COLO668 (cell line): ENCODE results near the gene TDRD3.
"Not testable (repeated sequence)": the region's sequence is repeated elsewhere in the genome, so short reads cannot be mapped to it uniquely, and the experiment has no call there.

Source experiments
- DNase-seq: peaks from one replicate; lab custom pipeline; 2025; ENCODE audit not compliant: unreplicated experiment; lab: John Stamatoyannopoulos, UW

TDRD3 gene

DNA sequence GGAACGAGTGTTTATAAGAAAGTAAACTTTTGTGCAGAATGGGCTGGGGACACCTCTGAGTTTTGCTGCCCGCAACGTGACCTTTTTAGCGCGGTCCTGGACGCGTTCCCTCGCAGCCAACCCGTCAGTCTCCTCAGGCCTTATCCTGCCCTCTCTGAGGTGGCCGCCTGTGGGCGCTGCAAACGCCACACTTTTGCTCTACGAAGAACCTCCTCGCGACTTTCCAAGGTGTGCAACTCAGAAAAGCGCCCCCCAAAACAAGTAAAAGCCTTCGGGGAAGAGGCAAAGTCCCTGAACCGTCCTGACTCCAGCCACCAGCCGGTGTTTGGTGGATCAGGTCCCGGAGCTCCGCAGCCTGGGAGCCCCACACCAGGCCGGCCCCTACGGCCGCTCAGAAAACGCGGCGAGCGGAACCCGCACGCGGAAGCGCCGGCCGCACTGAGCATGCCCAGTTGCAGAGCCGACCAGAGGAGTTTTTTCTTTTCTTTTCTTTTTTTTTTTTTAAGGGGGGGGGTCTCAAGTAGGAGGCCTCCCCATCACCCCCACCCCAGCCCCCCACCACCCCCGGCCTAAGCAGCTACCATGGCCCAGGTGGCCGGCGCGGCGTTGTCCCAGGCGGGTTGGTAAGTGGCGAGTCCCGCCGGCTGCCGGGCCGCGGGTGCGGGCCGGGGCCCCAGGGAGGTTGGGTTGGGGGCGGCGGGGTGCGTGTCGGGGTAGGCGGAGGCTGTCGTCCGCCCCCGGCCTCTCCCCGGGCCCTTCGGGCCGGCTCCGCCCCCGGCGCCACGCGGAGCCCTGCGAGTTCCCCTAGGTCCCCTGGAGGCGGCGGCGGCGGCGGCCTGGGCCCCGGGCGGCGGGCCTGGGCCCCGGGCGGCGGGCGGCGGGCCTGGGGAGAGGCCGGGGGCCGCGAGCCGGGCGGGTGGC, at the start of gene TDRD3:
Gene TDRD3 (plus strand): TSS at position 438 of the 921 bp plus-strand sequence. CDS start 145 bp downstream, at position 583.
- DNase-seq: peak; percentile 97

DNA sequence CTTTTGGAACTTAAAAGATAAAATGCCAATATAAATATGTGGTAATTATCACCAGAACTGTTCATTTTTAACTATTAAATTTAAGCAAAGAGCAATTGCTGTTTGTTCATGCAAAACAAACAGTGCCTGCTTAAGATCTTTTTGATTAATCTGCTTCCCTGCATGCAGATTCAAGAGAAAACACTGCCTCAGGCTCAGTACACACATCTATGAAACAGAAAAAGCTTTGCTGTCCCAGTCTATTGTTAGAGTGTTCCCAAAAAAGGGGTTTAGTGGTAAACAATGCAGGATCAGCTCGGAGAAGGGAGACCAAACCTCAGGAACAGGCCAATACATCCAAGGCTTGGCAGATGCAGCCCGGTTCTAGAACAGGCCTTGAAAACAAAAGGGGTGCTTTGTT, 49.3 kb upstream of the TDRD3 start:
- no peak for DNase-seq

DNA sequence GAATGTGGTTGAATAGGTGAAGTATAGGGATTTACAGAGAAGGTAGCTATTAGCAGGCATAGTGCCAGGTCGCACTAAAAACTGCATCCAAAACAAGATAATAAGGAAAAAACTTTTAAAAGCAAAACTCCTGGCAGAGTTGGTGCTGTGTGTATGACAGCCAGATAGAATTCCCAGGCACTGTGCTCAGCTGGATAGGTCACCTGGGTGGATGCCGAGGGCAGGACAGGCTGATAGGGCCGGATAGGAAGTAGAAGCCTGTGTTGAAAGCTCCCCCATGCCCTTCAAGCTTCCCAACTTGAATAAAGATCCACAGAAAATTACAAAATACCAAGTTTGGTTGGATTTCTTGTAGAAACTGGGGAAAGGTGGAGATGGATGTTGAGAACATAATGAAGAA, 48.9 kb upstream of the TDRD3 start:
- no peak for DNase-seq

DNA sequence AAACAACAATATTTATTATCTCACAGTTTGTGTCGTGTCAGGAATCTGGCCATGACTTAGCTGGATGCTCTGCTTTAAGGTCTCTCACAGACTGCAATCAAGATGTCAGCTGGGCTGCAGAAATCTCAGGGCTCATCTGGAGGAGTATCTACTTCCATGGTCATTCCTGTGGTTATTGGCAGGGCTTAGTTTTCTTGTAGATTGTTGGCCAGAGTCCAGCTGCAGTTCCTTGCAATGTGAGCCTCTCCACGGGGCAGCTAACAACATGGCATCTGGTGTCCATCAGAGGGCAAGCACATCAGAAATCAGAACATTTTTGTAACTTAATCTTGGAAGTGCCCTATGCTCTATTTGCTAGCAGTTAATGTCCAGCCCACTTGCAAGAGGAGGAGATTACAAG, 45.7 kb upstream of the TDRD3 start:
- DNase-seq: no peak

DNA sequence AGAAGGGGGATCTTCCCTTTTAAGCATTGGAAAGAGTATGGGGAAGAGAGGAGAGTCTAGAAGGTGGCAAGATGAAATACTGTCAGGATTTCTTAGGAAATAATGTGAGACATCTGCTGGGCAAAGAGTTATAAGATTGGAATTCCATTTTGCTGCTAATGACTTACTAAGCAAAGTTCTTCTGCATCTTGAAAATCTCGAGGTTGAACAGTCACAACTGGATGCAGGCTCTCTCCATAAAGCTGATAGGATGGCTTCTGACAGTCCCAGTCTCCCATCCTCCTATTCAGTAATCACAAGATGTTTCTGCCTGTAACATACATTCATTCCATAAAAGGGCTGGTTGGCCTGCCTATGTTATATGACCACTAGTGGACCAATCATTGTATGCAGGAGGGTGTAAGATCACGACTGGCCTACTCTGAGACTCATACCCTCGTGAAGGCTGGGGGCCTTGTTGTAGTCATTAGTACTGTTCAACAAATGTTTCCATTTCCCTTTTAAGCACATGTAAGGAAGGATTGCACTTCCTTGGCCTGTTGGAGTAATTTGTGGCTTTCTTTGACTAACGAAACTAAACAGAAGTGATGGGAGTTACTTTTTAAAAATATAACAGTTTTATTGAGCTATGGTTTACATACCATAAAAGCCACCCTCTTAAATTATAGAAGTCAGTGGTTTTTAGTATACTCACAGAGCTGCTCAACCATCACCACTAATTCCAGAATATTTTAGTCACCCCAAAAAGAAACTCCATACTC, 45.0 kb upstream of the TDRD3 start:
- DNase-seq: no peak

DNA sequence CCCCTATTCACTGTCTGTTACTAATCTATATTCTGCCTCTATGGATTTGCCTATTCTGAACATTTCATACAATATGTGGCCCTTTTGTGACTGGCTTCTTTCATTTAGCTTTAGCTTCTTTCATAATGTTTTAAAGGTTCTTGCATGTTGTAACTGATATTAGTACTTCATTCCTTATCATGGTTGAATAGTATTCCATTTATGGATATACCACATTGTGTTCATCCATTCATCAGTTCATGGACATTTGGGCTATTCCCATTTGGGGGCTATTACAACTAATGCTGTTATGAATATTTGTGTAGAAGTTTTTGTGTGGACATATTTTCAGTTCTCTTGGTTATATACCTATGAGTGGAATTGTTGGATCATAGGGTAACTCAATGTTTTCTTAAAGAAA, 44.4 kb upstream of the TDRD3 start:
- no peak for DNase-seq

DNA sequence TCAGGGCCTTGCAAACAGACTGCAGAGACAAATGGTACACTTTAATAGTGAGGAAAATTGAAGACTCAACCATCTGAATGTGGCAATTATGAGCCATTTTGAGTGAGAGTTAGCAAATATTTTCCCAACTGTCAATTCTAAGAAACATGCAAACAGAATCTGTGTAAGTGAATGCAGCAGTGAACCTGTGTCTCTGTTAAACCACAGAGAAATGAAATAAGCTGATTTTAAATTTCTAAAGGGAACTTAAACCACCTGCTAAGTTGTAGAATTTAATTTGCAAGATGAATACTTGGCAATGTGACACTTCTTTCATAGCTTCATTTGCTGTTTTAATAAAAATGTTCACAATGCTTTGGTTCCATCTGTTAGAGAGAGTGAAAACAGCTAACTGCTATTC, 42.0 kb upstream of the TDRD3 start:
- no peak for DNase-seq

DNA sequence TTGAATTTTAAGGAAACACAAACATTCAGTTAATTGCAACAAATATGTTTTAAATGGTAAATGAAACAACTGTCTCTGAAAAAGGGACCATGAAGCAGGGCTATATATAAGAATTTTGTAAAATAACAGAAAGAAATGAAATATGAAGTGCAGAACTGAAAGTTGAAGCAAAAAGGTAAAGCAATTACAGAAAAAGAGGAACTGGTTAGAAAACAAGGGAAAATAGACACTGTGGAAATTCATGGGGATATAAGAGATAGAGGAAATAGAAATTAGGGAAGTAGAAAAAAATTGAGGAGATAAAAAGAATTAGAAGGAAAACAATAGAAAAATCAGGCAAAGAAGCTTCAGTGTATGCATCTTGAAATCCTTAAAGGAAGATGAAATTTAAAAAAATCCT, 40.0 kb upstream of the TDRD3 start:
- DNase-seq: no peak

DNA sequence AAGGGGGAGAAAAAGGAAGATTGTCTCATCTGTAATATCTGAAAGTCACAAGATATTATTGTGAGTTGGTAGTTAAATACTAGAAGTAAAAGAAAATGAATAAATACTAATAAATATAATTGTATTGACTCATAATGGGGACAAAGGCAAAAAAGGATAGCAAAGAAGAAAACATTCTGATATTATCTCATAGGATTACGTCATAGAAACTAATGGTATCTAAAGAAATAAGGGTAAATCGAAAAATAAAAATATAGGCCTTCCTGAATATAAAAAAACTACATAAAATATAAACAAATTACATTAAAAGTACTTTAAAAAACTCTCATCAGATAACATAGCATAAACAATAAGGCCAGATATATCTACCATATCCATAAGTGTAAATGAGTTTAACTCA, 38.6 kb upstream of the TDRD3 start:
- no peak for DNase-seq

DNA sequence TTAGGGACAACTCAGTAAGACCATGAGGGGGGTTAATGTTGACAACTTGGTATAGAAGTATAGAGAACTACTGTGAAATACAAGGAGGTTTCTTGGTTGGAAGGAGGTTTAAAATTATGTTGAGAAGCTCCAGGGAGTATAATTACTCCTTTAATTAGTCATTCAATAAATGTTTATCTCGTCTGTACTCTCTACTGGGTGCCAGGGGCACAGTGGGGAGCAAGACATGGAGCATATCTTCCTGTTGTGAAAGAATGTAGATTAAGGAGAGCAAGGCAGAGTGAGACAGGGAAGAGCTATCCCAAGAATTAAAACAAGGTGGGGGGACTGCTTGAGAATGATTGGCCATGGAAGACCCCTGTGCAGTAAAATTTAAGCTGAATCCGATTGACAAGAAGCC, 33.7 kb upstream of the TDRD3 start:
- no peak for DNase-seq

DNA sequence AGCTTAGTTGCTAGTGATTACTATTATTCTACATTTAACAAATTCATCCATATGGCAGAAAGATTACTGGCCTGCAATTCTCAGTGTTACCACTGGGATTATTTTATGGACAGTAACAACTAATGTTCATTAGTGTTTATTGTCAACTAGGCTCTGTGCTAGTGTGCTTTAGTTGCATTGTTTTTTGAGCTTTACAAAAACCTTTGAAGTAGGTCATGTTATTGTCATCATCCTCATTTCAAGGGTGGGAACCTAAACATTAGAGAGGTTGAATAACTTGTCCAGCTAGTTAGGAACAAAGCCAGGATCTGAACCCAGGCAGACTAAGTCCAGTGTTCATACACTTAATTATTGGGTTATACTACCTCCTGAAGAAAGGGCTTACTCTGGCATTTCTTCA, 27.8 kb upstream of the TDRD3 start:
- DNase-seq: no peak

DNA sequence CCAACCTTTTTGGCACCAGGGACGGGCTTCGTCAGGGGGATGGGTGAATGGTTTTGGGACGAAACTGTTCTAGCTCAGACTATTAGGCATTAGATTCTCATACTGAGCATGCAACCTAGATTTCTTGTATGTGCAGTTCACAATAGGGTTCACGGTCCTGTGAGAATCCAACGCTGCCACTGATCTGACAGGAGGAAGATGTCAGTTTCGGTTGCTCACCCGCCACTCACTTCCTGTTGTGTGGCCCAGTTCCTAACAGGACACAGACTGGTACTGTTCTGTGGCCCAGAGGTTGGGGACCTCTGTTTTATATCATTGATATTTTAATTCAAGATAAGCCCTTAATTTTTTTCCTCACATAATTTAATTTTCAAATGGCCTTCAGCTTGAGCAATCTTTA, 26.7 kb upstream of the TDRD3 start:
- no peak for DNase-seq

DNA sequence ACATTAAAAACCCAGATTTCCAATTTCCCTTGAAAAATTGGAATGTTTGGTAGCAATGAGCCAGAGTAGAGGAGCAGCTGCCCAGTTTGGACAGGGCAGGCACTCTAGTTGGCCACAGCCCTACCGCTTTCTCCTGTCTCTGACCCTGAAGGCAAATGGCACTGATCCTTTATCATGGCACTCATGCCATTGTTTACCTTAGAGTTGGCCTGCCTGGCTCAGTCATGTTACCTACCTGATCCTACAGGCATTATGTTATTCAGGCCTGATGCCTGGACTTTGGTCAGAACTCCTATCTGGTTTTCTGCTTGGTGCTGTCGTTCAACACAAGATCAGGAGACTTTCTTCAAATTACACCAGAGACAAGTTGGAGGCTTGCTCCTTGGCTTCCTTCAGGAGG, 24.9 kb upstream of the TDRD3 start:
- DNase-seq: no peak

DNA sequence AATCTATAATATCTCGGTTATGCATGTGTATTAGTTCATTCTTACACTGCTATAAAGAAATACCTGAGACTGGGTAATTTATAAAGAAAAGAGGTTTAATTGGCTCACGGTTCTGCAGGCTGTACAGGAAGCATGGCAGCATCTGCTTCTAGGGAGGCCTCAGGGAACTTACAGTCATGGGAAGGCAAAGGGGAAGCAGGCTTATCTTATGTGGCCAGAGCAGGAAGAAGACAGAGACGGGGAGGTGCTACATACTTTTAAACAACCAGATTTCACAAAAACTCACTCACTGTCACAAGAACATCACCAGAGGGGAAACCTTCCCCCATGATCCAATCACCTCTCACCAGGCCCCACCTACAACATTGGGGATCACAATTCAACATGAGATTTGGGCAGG, 17.7 kb upstream of the TDRD3 start:
- not testable (repeated sequence) for DNase-seq

DNA sequence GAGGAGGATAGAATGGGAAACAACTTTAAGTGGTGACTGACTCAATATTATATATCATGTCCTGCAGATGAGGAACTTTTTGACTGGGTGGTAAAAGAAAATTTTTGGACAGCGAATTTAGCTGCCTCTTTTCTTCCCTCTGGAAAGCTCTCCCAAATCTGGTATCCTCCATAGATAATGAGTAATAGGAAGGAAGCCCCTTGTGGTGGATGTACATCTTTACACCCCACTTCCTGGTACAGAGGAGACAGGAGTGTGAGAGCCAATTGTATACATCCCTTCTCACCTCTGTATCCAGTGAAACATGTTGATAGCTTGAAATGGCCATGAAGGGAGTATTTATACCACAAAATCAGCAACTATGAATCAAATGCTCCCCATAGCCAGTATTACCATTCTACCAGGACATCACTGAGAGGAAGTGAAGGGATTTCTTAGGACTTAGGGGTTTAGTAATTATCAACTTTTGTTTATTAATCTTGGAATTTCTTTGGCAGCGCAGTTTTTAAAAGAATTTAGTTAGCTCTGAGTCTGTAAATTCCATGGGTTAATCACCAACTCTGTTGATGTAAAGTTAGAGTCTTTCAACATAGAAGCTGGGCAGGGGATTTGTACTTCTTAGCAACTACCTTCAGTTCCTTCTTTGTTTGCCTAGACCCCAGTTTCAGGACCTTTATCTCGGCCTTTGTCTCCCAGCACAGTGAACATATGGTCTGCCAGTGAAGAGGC, 17.0 kb upstream of the TDRD3 start:
- DNase-seq: no peak

DNA sequence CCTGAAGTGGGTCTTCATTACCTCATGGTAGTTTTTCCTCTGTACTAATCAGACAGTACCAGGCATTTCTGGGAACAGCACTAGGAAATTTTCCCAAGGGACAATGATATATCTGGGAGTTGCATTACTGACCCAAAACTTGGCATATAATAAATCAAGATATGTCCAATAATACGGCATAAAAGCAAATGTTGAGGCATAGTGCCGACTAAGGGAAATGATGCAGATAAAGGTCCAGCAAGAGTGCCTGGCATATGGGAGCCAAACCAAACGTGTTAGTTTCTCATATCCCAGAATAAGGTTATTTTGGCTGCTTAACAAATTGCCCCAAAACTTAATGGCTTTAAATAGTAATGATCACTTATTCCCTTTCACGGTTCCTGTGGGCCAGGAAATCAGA, 12.1 kb upstream of the TDRD3 start:
- DNase-seq: no peak

DNA sequence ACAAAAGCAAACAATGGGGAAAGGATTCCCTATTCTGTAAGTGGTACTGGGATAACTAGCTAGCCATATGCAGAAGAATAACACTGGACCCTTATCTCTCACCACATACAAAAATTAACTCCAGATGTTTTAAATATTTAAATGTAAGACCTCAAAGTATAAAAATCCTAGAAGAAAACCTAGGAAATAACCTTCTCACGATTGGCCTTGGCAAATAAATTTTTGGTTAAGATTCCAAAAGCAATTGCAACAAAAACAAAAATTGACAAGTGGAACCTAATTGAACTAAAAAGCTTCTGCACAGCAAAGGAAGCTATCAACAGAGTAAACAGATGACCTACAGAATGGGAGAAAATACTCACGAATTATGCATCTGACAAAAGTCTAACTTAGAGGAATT, 10.8 kb upstream of the TDRD3 start:
- no peak for DNase-seq

DNA sequence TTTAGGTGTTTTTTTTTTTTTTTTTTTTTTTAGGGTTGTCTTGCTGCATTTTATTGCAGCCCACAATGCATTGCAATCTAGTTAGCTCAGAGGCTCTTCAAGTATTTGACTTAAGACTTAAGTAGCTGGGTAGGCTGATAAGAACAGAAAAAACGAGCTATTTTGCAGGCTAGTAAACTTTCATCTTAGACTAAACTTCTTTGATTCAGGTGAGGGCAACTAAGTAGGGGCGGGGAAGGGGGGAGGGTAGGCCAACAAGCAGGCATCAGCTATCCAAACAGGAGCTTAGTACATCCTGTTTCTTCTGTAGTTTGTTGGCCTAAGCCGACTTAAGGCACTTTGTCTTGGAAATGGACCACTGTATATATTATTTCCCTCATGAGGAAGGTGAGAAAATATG, 4.9 kb upstream of the TDRD3 start:
- DNase-seq: no peak

DNA sequence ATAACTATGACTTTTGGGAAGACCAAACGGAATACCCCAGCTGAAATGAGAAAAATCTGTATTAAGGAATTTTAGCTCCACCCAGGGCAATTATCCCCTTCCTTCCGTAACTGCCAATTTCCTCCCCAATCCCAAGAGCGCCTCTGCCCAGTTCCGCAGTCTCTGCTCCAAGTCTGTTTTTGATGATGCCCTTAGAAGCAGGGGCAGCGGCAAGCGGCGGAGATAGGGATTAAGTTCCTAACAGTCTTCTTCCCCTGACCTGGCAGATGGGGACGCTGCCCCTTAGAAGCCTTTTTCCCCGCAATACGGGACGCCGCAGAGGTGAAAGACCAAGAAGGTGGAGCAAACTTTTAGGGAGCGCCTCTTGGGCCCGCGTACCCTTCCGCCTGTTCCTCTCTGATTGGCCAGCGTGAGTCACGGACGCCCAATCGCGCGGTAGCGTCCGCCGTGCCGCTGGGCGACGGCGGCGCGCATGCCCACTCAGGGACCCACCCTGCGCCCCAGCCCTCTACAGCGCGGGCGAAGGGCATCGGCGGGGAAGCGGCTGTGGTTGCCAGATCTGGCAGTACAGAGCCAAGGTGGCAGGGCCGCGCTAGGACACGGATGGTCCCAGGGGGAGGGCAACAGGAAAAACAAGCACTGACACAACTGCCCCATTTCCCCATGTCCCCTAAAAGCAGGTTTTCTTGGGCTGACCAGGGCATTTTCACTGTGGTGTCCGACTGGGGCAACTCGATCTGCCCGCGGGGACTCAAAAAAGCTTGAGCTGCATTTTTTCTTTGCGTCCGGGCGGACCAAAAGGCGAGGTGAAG, 843 bp upstream of the TDRD3 start:
- peak; percentile 99 for DNase-seq

DNA sequence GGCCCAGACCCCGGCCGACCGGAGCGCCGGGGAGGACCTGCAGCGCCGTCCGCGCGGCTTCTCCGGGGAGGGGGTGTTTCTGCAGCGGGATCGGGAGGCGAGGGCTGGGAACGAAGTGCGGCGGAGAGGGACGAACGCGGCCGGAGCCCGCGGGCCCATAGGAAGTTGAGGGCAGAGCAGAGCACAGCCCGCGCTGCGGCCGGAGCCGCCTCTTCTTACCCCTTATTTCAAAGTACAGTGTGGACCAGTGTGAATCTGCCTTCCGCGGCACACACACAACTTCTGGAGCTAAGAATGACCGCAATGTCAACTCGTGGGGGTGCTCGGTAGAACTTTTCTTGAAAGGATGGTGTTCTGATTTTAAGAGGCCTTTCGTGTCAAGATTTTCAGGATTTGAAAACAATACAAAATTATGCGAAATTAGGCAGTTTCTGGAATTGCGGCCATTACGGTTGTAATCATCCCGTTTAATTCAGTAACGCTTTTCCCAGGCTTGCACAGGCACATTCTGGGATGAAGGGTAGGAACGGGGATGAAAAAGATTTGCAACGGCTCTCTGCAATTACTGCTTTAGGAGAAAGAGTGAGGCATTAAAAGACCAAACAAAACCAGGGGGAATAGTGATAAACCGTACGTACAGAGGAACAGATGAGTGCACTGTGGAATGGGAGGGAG, 821 bp downstream of the TDRD3 start:
- peak; percentile 96 for DNase-seq
